Measurements from ENCODE around the gene PRF1.

The PRF1 gene

GRCh38 chr10:70595566-70596016 lies 7.0 kb downstream of the PRF1 start:
- H3K36me3 ChIP-seq (ENCODE audit: control insufficient read depth, insufficient read depth, low read length): peaks cover 18% of the 10 kb centered on the region
- peaks cover 5% of the 10 kb centered on the region for H3K4me1 ChIP-seq (ENCODE audit: control insufficient read depth, insufficient read depth, low read length, poor library complexity, severe bottlenecking)
- DNase-seq: no peak
- no peaks in the 10 kb centered on the region for H3K9me3 ChIP-seq (ENCODE audit: control insufficient read depth, low read length)
- H3K27me3 ChIP-seq (replicated peaks; ENCODE audit: control insufficient read depth, insufficient read depth, low read length, poor library complexity, severe bottlenecking): no peaks in the 10 kb centered on the region
- no peak overlapping the region for H3K27ac ChIP-seq (ENCODE audit: insufficient read depth, low read length, poor library complexity, severe bottlenecking)
- no peak overlapping the region for H3K4me3 ChIP-seq (ENCODE audit: insufficient read depth, low read depth, low read length, poor library complexity, severe bottlenecking)

GRCh38 chr10:70594161-70594560 lies 8.4 kb downstream of the PRF1 start:
- Histone ChIP-seq H3K4me1 (ENCODE audit: control insufficient read depth, insufficient read depth, low read length, poor library complexity, severe bottlenecking) (no peaks in the 10 kb centered on the region), H3K36me3 (ENCODE audit: control insufficient read depth, insufficient read depth, low read length) (peaks cover 18% of the 10 kb centered on the region), H3K4me3 (ENCODE audit: insufficient read depth, low read depth, low read length, poor library complexity, severe bottlenecking) (no peak overlapping the region), H3K27ac (ENCODE audit: insufficient read depth, low read length, poor library complexity, severe bottlenecking) (no peak overlapping the region), H3K27me3 (replicated peaks; ENCODE audit: control insufficient read depth, insufficient read depth, low read length, poor library complexity, severe bottlenecking) (no peaks in the 10 kb centered on the region), H3K9me3 (ENCODE audit: control insufficient read depth, low read length) (no peaks in the 10 kb centered on the region)
- DNase-seq: no peak

GRCh38 chr10:70593513-70593890 lies 9.0 kb downstream of the PRF1 start:
- no peaks in the 10 kb centered on the region for H3K9me3 ChIP-seq (ENCODE audit: control insufficient read depth, low read length)
- peaks cover 14% of the 10 kb centered on the region for H3K36me3 ChIP-seq (ENCODE audit: control insufficient read depth, insufficient read depth, low read length)
- no peak for DNase-seq
- no peak overlapping the region for H3K27ac ChIP-seq (ENCODE audit: insufficient read depth, low read length, poor library complexity, severe bottlenecking)
- H3K27me3 ChIP-seq (replicated peaks; ENCODE audit: control insufficient read depth, insufficient read depth, low read length, poor library complexity, severe bottlenecking): no peaks in the 10 kb centered on the region
- H3K4me3 ChIP-seq (ENCODE audit: insufficient read depth, low read depth, low read length, poor library complexity, severe bottlenecking): no peak overlapping the region
- no peaks in the 10 kb centered on the region for H3K4me1 ChIP-seq (ENCODE audit: control insufficient read depth, insufficient read depth, low read length, poor library complexity, severe bottlenecking)

- Histone ChIP-seq H3K4me1 (ENCODE audit: control insufficient read depth, insufficient read depth, low read length, poor library complexity, severe bottlenecking) (no peaks in the 10 kb centered on the region), H3K27me3 (replicated peaks; ENCODE audit: control insufficient read depth, insufficient read depth, low read length, poor library complexity, severe bottlenecking) (no peaks in the 10 kb centered on the region), H3K27ac (ENCODE audit: insufficient read depth, low read length, poor library complexity, severe bottlenecking) (no peak overlapping the region), H3K36me3 (ENCODE audit: control insufficient read depth, insufficient read depth, low read length) (peaks cover 8% of the 10 kb centered on the region), H3K4me3 (ENCODE audit: insufficient read depth, low read depth, low read length, poor library complexity, severe bottlenecking) (no peak overlapping the region), H3K9me3 (ENCODE audit: control insufficient read depth, low read length) (no peaks in the 10 kb centered on the region)
- DNase-seq: no peak
Observed at GRCh38 chr10:70592746-70593512, 9.6 kb downstream of the PRF1 start.

- no peak overlapping the region for H3K27ac ChIP-seq (ENCODE audit: insufficient read depth, low read length, poor library complexity, severe bottlenecking)
- no peaks in the 10 kb centered on the region for H3K4me1 ChIP-seq (ENCODE audit: control insufficient read depth, insufficient read depth, low read length, poor library complexity, severe bottlenecking)
- H3K4me3 ChIP-seq (ENCODE audit: insufficient read depth, low read depth, low read length, poor library complexity, severe bottlenecking): no peak overlapping the region
- no peak for DNase-seq
- no peaks in the 10 kb centered on the region for H3K27me3 ChIP-seq (replicated peaks; ENCODE audit: control insufficient read depth, insufficient read depth, low read length, poor library complexity, severe bottlenecking)
- peaks cover 2% of the 10 kb centered on the region for H3K36me3 ChIP-seq (ENCODE audit: control insufficient read depth, insufficient read depth, low read length)
- H3K9me3 ChIP-seq (ENCODE audit: control insufficient read depth, low read length): no peaks in the 10 kb centered on the region
Observed at GRCh38 chr10:70592186-70592735, 10.3 kb downstream of the PRF1 start.

GRCh38 chr10:70590655-70591416 lies 11.7 kb downstream of the PRF1 start:
- DNase-seq: no peak
- Histone ChIP-seq H3K4me3 (ENCODE audit: insufficient read depth, low read depth, low read length, poor library complexity, severe bottlenecking) (no peak overlapping the region), H3K4me1 (ENCODE audit: control insufficient read depth, insufficient read depth, low read length, poor library complexity, severe bottlenecking) (no peaks in the 10 kb centered on the region), H3K36me3 (ENCODE audit: control insufficient read depth, insufficient read depth, low read length) (no peaks in the 10 kb centered on the region), H3K27me3 (replicated peaks; ENCODE audit: control insufficient read depth, insufficient read depth, low read length, poor library complexity, severe bottlenecking) (no peaks in the 10 kb centered on the region), H3K9me3 (ENCODE audit: control insufficient read depth, low read length) (no peaks in the 10 kb centered on the region), H3K27ac (ENCODE audit: insufficient read depth, low read length, poor library complexity, severe bottlenecking) (no peak overlapping the region)

- Histone ChIP-seq H3K4me1 (ENCODE audit: control insufficient read depth, insufficient read depth, low read length, poor library complexity, severe bottlenecking) (no peaks in the 10 kb centered on the region), H3K9me3 (ENCODE audit: control insufficient read depth, low read length) (no peaks in the 10 kb centered on the region), H3K4me3 (ENCODE audit: insufficient read depth, low read depth, low read length, poor library complexity, severe bottlenecking) (no peak overlapping the region), H3K36me3 (ENCODE audit: control insufficient read depth, insufficient read depth, low read length) (no peaks in the 10 kb centered on the region), H3K27me3 (replicated peaks; ENCODE audit: control insufficient read depth, insufficient read depth, low read length, poor library complexity, severe bottlenecking) (no peaks in the 10 kb centered on the region), H3K27ac (ENCODE audit: insufficient read depth, low read length, poor library complexity, severe bottlenecking) (no peak overlapping the region)
- DNase-seq: no peak
Observed at GRCh38 chr10:70589762-70590654, 12.5 kb downstream of the PRF1 start.

GRCh38 chr10:70588859-70589570 lies 13.5 kb downstream of the PRF1 start:
- DNase-seq: no peak
- no peaks in the 10 kb centered on the region for H3K4me1 ChIP-seq (ENCODE audit: control insufficient read depth, insufficient read depth, low read length, poor library complexity, severe bottlenecking)
- H3K27ac ChIP-seq (ENCODE audit: insufficient read depth, low read length, poor library complexity, severe bottlenecking): no peak overlapping the region
- no peak overlapping the region for H3K4me3 ChIP-seq (ENCODE audit: insufficient read depth, low read depth, low read length, poor library complexity, severe bottlenecking)
- no peaks in the 10 kb centered on the region for H3K36me3 ChIP-seq (ENCODE audit: control insufficient read depth, insufficient read depth, low read length)
- no peaks in the 10 kb centered on the region for H3K9me3 ChIP-seq (ENCODE audit: control insufficient read depth, low read length)
- H3K27me3 ChIP-seq (replicated peaks; ENCODE audit: control insufficient read depth, insufficient read depth, low read length, poor library complexity, severe bottlenecking): no peaks in the 10 kb centered on the region

GRCh38 chr10:70588255-70588654 lies 14.3 kb downstream of the PRF1 start:
- Histone ChIP-seq H3K4me1 (ENCODE audit: control insufficient read depth, insufficient read depth, low read length, poor library complexity, severe bottlenecking) (no peaks in the 10 kb centered on the region), H3K27ac (ENCODE audit: insufficient read depth, low read length, poor library complexity, severe bottlenecking) (no peak overlapping the region), H3K27me3 (replicated peaks; ENCODE audit: control insufficient read depth, insufficient read depth, low read length, poor library complexity, severe bottlenecking) (no peaks in the 10 kb centered on the region), H3K36me3 (ENCODE audit: control insufficient read depth, insufficient read depth, low read length) (no peaks in the 10 kb centered on the region), H3K4me3 (ENCODE audit: insufficient read depth, low read depth, low read length, poor library complexity, severe bottlenecking) (no peak overlapping the region), H3K9me3 (ENCODE audit: control insufficient read depth, low read length) (no peaks in the 10 kb centered on the region)
- no peak for DNase-seq

Measured in effector memory CD4-positive, alpha-beta T cell (primary cell).